Fibroblast of pulmonary artery (primary cell): Measurements from ENCODE around the gene KRTAP5-7.
"Not testable (repeated sequence)": the region's sequence is repeated elsewhere in the genome, so short reads cannot be mapped to it uniquely, and the experiment has no call there.

Experiments
- DNase-seq: peaks from one replicate; pipeline ENCODE4 v3.0.0-alpha.2; 2010; ENCODE audit warnings: low read depth
- H3K4me3 ChIP-seq: replicated peaks from 2 replicates; pipeline ENCODE4 v1.5.1; 2011; ENCODE audit warnings: low read depth, mild to moderate bottlenecking, control low read depth, low read length, moderate library complexity
- CTCF ChIP-seq: IDR thresholded peaks from 2 replicates; pipeline ENCODE4 v1.5.1; 2011; ENCODE audit warnings: mild to moderate bottlenecking, control low read depth, low read length, inconsistent platforms; ENCODE audit errors: missing control alignments

The KRTAP5-7 gene

GRCh38 chr11:71519546-71519945, 7.5 kb upstream of the KRTAP5-7 start:
- no peak overlapping the region for H3K4me3 ChIP-seq
- TF ChIP-seq CTCF: no peak
- DNase-seq: no peak

GRCh38 chr11:71525188-71525937, 1.7 kb upstream of the KRTAP5-7 start:
- H3K4me3 ChIP-seq: no peak overlapping the region
- TF ChIP-seq CTCF: no peak
- no peak for DNase-seq

- no peak for DNase-seq
- TF ChIP-seq CTCF: no peak
- no peak overlapping the region for H3K4me3 ChIP-seq
Measured at GRCh38 chr11:71525938-71526495, 1.1 kb upstream of the KRTAP5-7 start.

GRCh38 chr11:71527576-71528210, 626 bp downstream of the KRTAP5-7 start:
- DNase-seq: no peak
- no peak overlapping the region for H3K4me3 ChIP-seq
- no peak for TF ChIP-seq CTCF

- no peak for DNase-seq
- H3K4me3 ChIP-seq: no peak overlapping the region
- no peak for TF ChIP-seq CTCF
Measured at GRCh38 chr11:71530602-71531001, 3.5 kb downstream of the KRTAP5-7 start.

GRCh38 chr11:71532036-71532610, 5.1 kb downstream of the KRTAP5-7 start:
- H3K4me3 ChIP-seq: no peak overlapping the region
- no peak for TF ChIP-seq CTCF
- DNase-seq: no peak

- H3K4me3 ChIP-seq, DNase-seq: not testable (repeated sequence)
Measured at GRCh38 chr11:71534711-71535608, 7.9 kb downstream of the KRTAP5-7 start.
